ENCODE results near the gene NAXD. TPM values are rescaled to one million over a fixed set of nuclear protein-coding genes. Genes with fewer than 3 reads are reported as not detected.

The NAXD gene
- total and polyA plus RNA-seq, 10 of the 15 experiments (the other 5 are each of a cell fraction or from before 2014, with no cell fraction given) = 1.5 to 36.2 (median 23.8) TPM

- BruUV-seq (replicated peaks) = no TSS peak
- Histone ChIP-seq H3K9me3 (replicated peaks; ENCODE audit: control insufficient read depth, insufficient read depth, low read length) (no peaks in the 10 kb centered on the region; the same call in 2 of the 3 replicates), H3K27ac (ENCODE audit: control insufficient read depth, insufficient read depth) (no peak overlapping the region), H3K27me3 (replicated peaks in 1 of 2; ENCODE audit: control insufficient read depth in 2 of 2, insufficient read depth in 2 of 2, low read length in 1 of 2) (no peaks in the 10 kb centered on the region), H3K36me3 (ENCODE audit: control insufficient read depth in 2 of 2, insufficient read depth in 2 of 2, low read length in 1 of 2) (peaks cover 20 to 23% of the 10 kb centered on the region in 2 experiments; a peak in 3 of 4 replicates), H3K4me1 (ENCODE audit: control insufficient read depth, insufficient read depth, low read length) (peaks cover 2% of the 10 kb centered on the region), H3K4me2 (ENCODE audit: control insufficient read depth, insufficient read depth) (no peak overlapping the region), H3K4me3 (no peak overlapping the region), H3K79me2 (ENCODE audit: control insufficient read depth, insufficient read depth, low read length) (no peaks in the 10 kb centered on the region), H2AFZ (ENCODE audit: control insufficient read depth, low read depth, low read length) (no peak overlapping the region), H3K9ac (ENCODE audit: control insufficient read depth, insufficient read depth, low read length) (no peak overlapping the region), H4K20me1 (ENCODE audit: control insufficient read depth, insufficient read depth) (no peaks in the 10 kb centered on the region)
- ChIA-PET POLR2A (no interaction called here), SMC1A (ENCODE audit: uncharacterized antibody, unreplicated experiment) (interaction anchor here (1.2 kb wide), 1 partner anchor 13 kb away, joined by 3 read pairs; no protein-coding TSS in a partner anchor), CTCF (interaction anchor here (1.4 kb wide), 1 partner anchor 154 kb away, joined by 3 read pairs; no protein-coding TSS in a partner anchor), RAD21 (ENCODE audit: unreplicated experiment) (interaction anchor here (1.6 kb wide), 1 partner anchor 13 kb away, joined by 3 read pairs; no protein-coding TSS in a partner anchor)
- TF ChIP-seq NBN (IDR thresholded peaks at IDR 0.05) (no peak), ZNF687 (IDR thresholded peaks at IDR 0.05) (no peak), BACH1 (IDR thresholded peaks at IDR 0.05; ENCODE audit: borderline replicate concordance) (no peak), PML (IDR thresholded peaks at IDR 0.05; ENCODE audit: low read length) (no peak), RAD21 (IDR thresholded peaks at IDR 0.05; ENCODE audit: insufficient read depth, low read depth, low read length) (no peak), RB1 (IDR thresholded peaks at IDR 0.05; ENCODE audit: borderline replicate concordance) (no peak), RFX5 (IDR thresholded peaks at IDR 0.05; ENCODE audit: low read depth, low read length) (no peak), SRF (IDR thresholded peaks at IDR 0.05; ENCODE audit: low read depth in 2 of 2, low read length in 2 of 2) (no peak), HDGF (IDR thresholded peaks at IDR 0.05) (no peak), CBX5 (IDR thresholded peaks at IDR 0.05; ENCODE audit: low read depth) (no peak), ATF2 (IDR thresholded peaks at IDR 0.05; ENCODE audit: low read length) (no peak), ZBTB11 (CRISPR knock-in tag; IDR thresholded peaks at IDR 0.05) (no peak), KDM1A (IDR thresholded peaks at IDR 0.05; ENCODE audit: borderline replicate concordance) (no peak), CBFB (IDR thresholded peaks at IDR 0.05; ENCODE audit: low read depth) (no peak), NR2C1 (IDR thresholded peaks at IDR 0.05) (no peak)
- DNase-seq (ENCODE audit: low read depth, low spot score) (no peak), ATAC-seq (no peak), FAIRE-seq (no peak)
- in situ Hi-C loops (cut with MboI) = no loop called here
- 78% methylated on average over 7 of the region's 7 CpGs for WGBS (ENCODE audit: insufficient coverage, insufficient replicate concordance, low lambda C conversion rate, missing lambda C conversion rate)
- intact Hi-C loops (cut with micrococcal nuclease; ENCODE audit: unreplicated experiment) = no loop called here
These were observed 48.1 kb downstream of the NAXD start for GRCh38 chr13:110663491-110663890.
